ENCODE data around the gene OR4D2.
A peak's percentile ranks its signal among the peaks of the same experiment; 100 is the strongest.
"Not testable (repeated sequence)": the region's sequence is repeated elsewhere in the genome, so short reads cannot be mapped to it uniquely, and the experiment has no call there.

The OR4D2 gene

GRCh38 chr17:58166682-58167081, at the start of gene OR4D2:
Gene OR4D2, plus strand, starts transcription at chr17:58166982. Its CDS starts 2,674 bp downstream, at chr17:58169656.
- no peak within 1 kb of the TSS for H3K27ac Mint-ChIP-seq
- ATAC-seq (no peak), DNase-seq (no peak)
- H3K4me1 Mint-ChIP-seq, result peaks cover 13% of the 10 kb centered on the region
- no peaks in the 10 kb centered on the region for H3K27me3 Mint-ChIP-seq
- H3K9me3 Mint-ChIP-seq, result peaks cover 0 to 5% of the 10 kb centered on the region in 2 donors
- no peak within 1 kb of the TSS for H3K4me3 Mint-ChIP-seq

GRCh38 chr17:58117382-58117781, 49.4 kb upstream of the OR4D2 start:
- Mint-ChIP-seq H3K27ac (no peak overlapping the region), H3K4me3 (no peak overlapping the region), H3K9me3 (no peaks in the 10 kb centered on the region), H3K27me3 (no peaks in the 10 kb centered on the region), H3K4me1 (no peaks in the 10 kb centered on the region)
- ATAC-seq, result no peak
- no peak for DNase-seq

GRCh38 chr17:58119491-58119890, 47.3 kb upstream of the OR4D2 start:
- no peak overlapping the region for H3K4me3 Mint-ChIP-seq
- ATAC-seq, result no peak
- no peaks in the 10 kb centered on the region for H3K27me3 Mint-ChIP-seq

GRCh38 chr17:58120195-58120822, 46.5 kb upstream of the OR4D2 start:
- Mint-ChIP-seq H3K4me3 (no peak overlapping the region), H3K4me1 (no peaks in the 10 kb centered on the region), H3K9me3 (no peaks in the 10 kb centered on the region), H3K27ac (no peak overlapping the region), H3K27me3 (no peaks in the 10 kb centered on the region)
- DNase-seq (peak; percentile 17 to 28), ATAC-seq (no peak)

More at GRCh38 chr17:58119491-58119890, 47.3 kb upstream of the OR4D2 start:
- H3K9me3 Mint-ChIP-seq, result no peaks in the 10 kb centered on the region
- H3K4me1 Mint-ChIP-seq, result no peaks in the 10 kb centered on the region
- no peak overlapping the region for H3K27ac Mint-ChIP-seq
- no peak for DNase-seq

GRCh38 chr17:58121925-58122324, 44.9 kb upstream of the OR4D2 start:
- no peaks in the 10 kb centered on the region for H3K27me3 Mint-ChIP-seq
- no peak overlapping the region for H3K27ac Mint-ChIP-seq
- ATAC-seq (peak; percentile 66), DNase-seq (peak in 1 of 2 donors; percentile 28)
- no peaks in the 10 kb centered on the region for H3K4me1 Mint-ChIP-seq
- H3K9me3 Mint-ChIP-seq, result no peaks in the 10 kb centered on the region
- no peak overlapping the region for H3K4me3 Mint-ChIP-seq

GRCh38 chr17:58127846-58128245, 38.9 kb upstream of the OR4D2 start:
- H3K4me3 Mint-ChIP-seq, result no peak overlapping the region

GRCh38 chr17:58132697-58133096, 34.1 kb upstream of the OR4D2 start:
- not testable (repeated sequence) for H3K27me3 Mint-ChIP-seq, H3K4me1 Mint-ChIP-seq, H3K4me3 Mint-ChIP-seq, H3K9me3 Mint-ChIP-seq, ATAC-seq, H3K27ac Mint-ChIP-seq, DNase-seq

More at GRCh38 chr17:58127846-58128245, 38.9 kb upstream of the OR4D2 start:
- Mint-ChIP-seq H3K27ac (no peak overlapping the region), H3K9me3 (no peaks in the 10 kb centered on the region), H3K4me1 (no peaks in the 10 kb centered on the region), H3K27me3 (no peaks in the 10 kb centered on the region)
- no peak for DNase-seq
- ATAC-seq, result no peak

GRCh38 chr17:58136669-58137279, 30.0 kb upstream of the OR4D2 start:
- Mint-ChIP-seq H3K9me3 (peaks cover 4 to 10% of the 10 kb centered on the region in 2 donors), H3K27me3 (no peaks in the 10 kb centered on the region), H3K27ac (peak overlapping the region in 1 of 2 donors; percentile 64), H3K4me1 (no peaks in the 10 kb centered on the region), H3K4me3 (no peak overlapping the region)
- ATAC-seq (no peak), DNase-seq (no peak)

- no peaks in the 10 kb centered on the region for H3K4me1 Mint-ChIP-seq
- ATAC-seq (no peak), DNase-seq (no peak)
- H3K9me3 Mint-ChIP-seq, result peaks cover 28 to 29% of the 10 kb centered on the region in 2 donors
- H3K4me3 Mint-ChIP-seq, result no peak overlapping the region
- no peaks in the 10 kb centered on the region for H3K27me3 Mint-ChIP-seq
- H3K27ac Mint-ChIP-seq, result no peak overlapping the region
Measured at GRCh38 chr17:58141505-58141904, 25.3 kb upstream of the OR4D2 start.

- not testable (repeated sequence) for H3K4me1 Mint-ChIP-seq, H3K27ac Mint-ChIP-seq, DNase-seq, H3K4me3 Mint-ChIP-seq, H3K27me3 Mint-ChIP-seq, ATAC-seq
- peaks cover 30 to 39% of the 10 kb centered on the region in 2 donors for H3K9me3 Mint-ChIP-seq
Measured at GRCh38 chr17:58143335-58143734, 23.4 kb upstream of the OR4D2 start.

- H3K4me1 Mint-ChIP-seq, result no peaks in the 10 kb centered on the region
- H3K4me3 Mint-ChIP-seq, result no peak overlapping the region
- no peak for ATAC-seq
- DNase-seq, result no peak
- H3K27ac Mint-ChIP-seq, result no peak overlapping the region
- H3K9me3 Mint-ChIP-seq, result peaks cover 33 to 39% of the 10 kb centered on the region in 2 donors
- H3K27me3 Mint-ChIP-seq, result no peaks in the 10 kb centered on the region
Measured at GRCh38 chr17:58144801-58145200, 22.0 kb upstream of the OR4D2 start.

GRCh38 chr17:58147930-58148434, 18.8 kb upstream of the OR4D2 start, which contains the start of gene OR4D1:
Gene OR4D1, plus strand, starts transcription at chr17:58148384. Its CDS starts 6,770 bp downstream, at chr17:58155154.
- DNase-seq (no peak), ATAC-seq (no peak)
- Mint-ChIP-seq H3K9me3 (peaks cover 33 to 39% of the 10 kb centered on the region in 2 donors), H3K27ac (no peak within 1 kb of the TSS), H3K4me1 (peaks cover 8% of the 10 kb centered on the region), H3K27me3 (no peaks in the 10 kb centered on the region), H3K4me3 (no peak within 1 kb of the TSS)

- Mint-ChIP-seq H3K9me3 (peaks cover 32 to 39% of the 10 kb centered on the region in 2 donors), H3K4me1 (peaks cover 15% of the 10 kb centered on the region), H3K27ac (no peak overlapping the region)
Measured at GRCh38 chr17:58148609-58149008, 18.2 kb upstream of the OR4D2 start.

GRCh38 chr17:58150394-58150793, 16.4 kb upstream of the OR4D2 start:
- no peak overlapping the region for H3K27ac Mint-ChIP-seq
- no peak for ATAC-seq
- H3K27me3 Mint-ChIP-seq, result no peaks in the 10 kb centered on the region
- no peak overlapping the region for H3K4me3 Mint-ChIP-seq
- no peak for DNase-seq
- H3K9me3 Mint-ChIP-seq, result peaks cover 15 to 22% of the 10 kb centered on the region in 2 donors
- H3K4me1 Mint-ChIP-seq, result peaks cover 25% of the 10 kb centered on the region

More at GRCh38 chr17:58148609-58149008, 18.2 kb upstream of the OR4D2 start:
- DNase-seq (no peak), ATAC-seq (no peak)
- Mint-ChIP-seq H3K4me3 (no peak overlapping the region), H3K27me3 (no peaks in the 10 kb centered on the region)

GRCh38 chr17:58153046-58153445, 13.7 kb upstream of the OR4D2 start:
- H3K4me1 Mint-ChIP-seq, result peaks cover 35% of the 10 kb centered on the region
- peak overlapping the region; percentile 89 to 92 for H3K27ac Mint-ChIP-seq
- ATAC-seq, result peak; percentile 72
- peak in 1 of 2 donors; percentile 51 for DNase-seq
- peak overlapping the region; percentile 38 to 50 for H3K4me3 Mint-ChIP-seq
- H3K9me3 Mint-ChIP-seq, result peaks cover 0 to 4% of the 10 kb centered on the region in 2 donors
- no peaks in the 10 kb centered on the region for H3K27me3 Mint-ChIP-seq

GRCh38 chr17:58153671-58154070, 13.1 kb upstream of the OR4D2 start:
- Mint-ChIP-seq H3K4me3 (peak overlapping the region in 1 of 2 donors; percentile 38), H3K4me1 (peaks cover 35% of the 10 kb centered on the region), H3K27ac (peak overlapping the region in 1 of 2 donors; percentile 10), H3K27me3 (no peaks in the 10 kb centered on the region), H3K9me3 (peaks cover 0 to 3% of the 10 kb centered on the region in 2 donors)
- no peak for ATAC-seq
- DNase-seq, result no peak

All from stimulated activated naive CD8-positive, alpha-beta T cell treated with anti-CD3 and anti-CD28 coated beads, Interleukin-15, amount 100 ng/mL, for 72 hours (primary cell).